ENCODE data around the gene RGS6. TPM values are rescaled to one million over a fixed set of nuclear protein-coding genes. Genes with fewer than 3 reads are reported as not detected.
A peak's percentile ranks its signal among the peaks of the same experiment; 100 is the strongest.

The RGS6 gene
- total RNA-seq, 1 experiment from 2014 or later, result not detected

GRCh38 chr14:72454388-72455160 lies 522.3 kb downstream of the RGS6 start:
- BruUV-seq (replicated peaks), result no TSS peak
- no peak for DNase-seq
- no peak overlapping the region for H3K4me3 Mint-ChIP-seq (ENCODE audit: low read depth, unreplicated experiment)
- no peaks in the 10 kb centered on the region for H3K27me3 Mint-ChIP-seq (ENCODE audit: unreplicated experiment)
- no peak overlapping the region for H3K27ac Mint-ChIP-seq (ENCODE audit: unreplicated experiment)
- TF ChIP-seq CTCF (IDR thresholded peaks at IDR 0.05; ENCODE audit: unreplicated experiment), result no peak
- no peaks in the 10 kb centered on the region for H3K9me3 Mint-ChIP-seq (ENCODE audit: low read depth, unreplicated experiment)
- H3K4me1 Mint-ChIP-seq (ENCODE audit: low read depth, unreplicated experiment), result no peaks in the 10 kb centered on the region
- H3K36me3 Mint-ChIP-seq (ENCODE audit: insufficient read depth, unreplicated experiment), result no peaks in the 10 kb centered on the region
- CTCF ChIA-PET, result no interaction called here
- intact Hi-C loops (cut with micrococcal nuclease; ENCODE audit: unreplicated experiment), result no loop called here

- no peaks in the 10 kb centered on the region for H3K36me3 Mint-ChIP-seq (ENCODE audit: insufficient read depth, unreplicated experiment)
- no TSS peak for BruUV-seq (replicated peaks)
- intact Hi-C loops (cut with micrococcal nuclease; ENCODE audit: unreplicated experiment), result no loop called here
- H3K27me3 Mint-ChIP-seq (ENCODE audit: unreplicated experiment), result no peaks in the 10 kb centered on the region
- H3K9me3 Mint-ChIP-seq (ENCODE audit: low read depth, unreplicated experiment), result no peaks in the 10 kb centered on the region
- H3K4me1 Mint-ChIP-seq (ENCODE audit: low read depth, unreplicated experiment), result peaks cover 9% of the 10 kb centered on the region
- no peak overlapping the region for H3K27ac Mint-ChIP-seq (ENCODE audit: unreplicated experiment)
- TF ChIP-seq CTCF (IDR thresholded peaks at IDR 0.05; ENCODE audit: unreplicated experiment), result no peak
- CTCF ChIA-PET, result no interaction called here
- H3K4me3 Mint-ChIP-seq (ENCODE audit: low read depth, unreplicated experiment), result no peak overlapping the region
- no peak for DNase-seq
Observed at GRCh38 chr14:72457641-72458040, 525.4 kb downstream of the RGS6 start.

- H3K9me3 Mint-ChIP-seq (ENCODE audit: low read depth, unreplicated experiment), result no peaks in the 10 kb centered on the region
- intact Hi-C loops (cut with micrococcal nuclease; ENCODE audit: unreplicated experiment), result no loop called here
- no peaks in the 10 kb centered on the region for H3K36me3 Mint-ChIP-seq (ENCODE audit: insufficient read depth, unreplicated experiment)
- CTCF ChIA-PET, result no interaction called here
- no peak for TF ChIP-seq CTCF (IDR thresholded peaks at IDR 0.05; ENCODE audit: unreplicated experiment)
- H3K27me3 Mint-ChIP-seq (ENCODE audit: unreplicated experiment), result no peaks in the 10 kb centered on the region
- H3K4me3 Mint-ChIP-seq (ENCODE audit: low read depth, unreplicated experiment), result no peak overlapping the region
- no TSS peak for BruUV-seq (replicated peaks)
- DNase-seq, result no peak
- H3K27ac Mint-ChIP-seq (ENCODE audit: unreplicated experiment), result peak overlapping the region; percentile 62
- H3K4me1 Mint-ChIP-seq (ENCODE audit: low read depth, unreplicated experiment), result peaks cover 28% of the 10 kb centered on the region
Observed at GRCh38 chr14:72462056-72462455, 529.8 kb downstream of the RGS6 start.

- BruUV-seq (replicated peaks), result no TSS peak
- H3K4me3 Mint-ChIP-seq (ENCODE audit: low read depth, unreplicated experiment), result peak overlapping the region; percentile 7
Observed at GRCh38 chr14:72463291-72463866, 531.1 kb downstream of the RGS6 start.

More at GRCh38 chr14:72463291-72463866, 531.1 kb downstream of the RGS6 start:
- Mint-ChIP-seq H3K36me3 (ENCODE audit: insufficient read depth, unreplicated experiment) (no peaks in the 10 kb centered on the region), H3K4me1 (ENCODE audit: low read depth, unreplicated experiment) (peaks cover 28% of the 10 kb centered on the region), H3K9me3 (ENCODE audit: low read depth, unreplicated experiment) (no peaks in the 10 kb centered on the region), H3K27me3 (ENCODE audit: unreplicated experiment) (no peaks in the 10 kb centered on the region), H3K27ac (ENCODE audit: unreplicated experiment) (peak overlapping the region; percentile 62)
- CTCF ChIA-PET, result interaction anchor here (0.7 to 1.5 kb wide), 5 partner anchors 13 to 377 kb away, joined by 3 to 4 read pairs (median 4); no protein-coding TSS in a partner anchor
- intact Hi-C loops (cut with micrococcal nuclease; ENCODE audit: unreplicated experiment), result no loop called here
- no peak for TF ChIP-seq CTCF (IDR thresholded peaks at IDR 0.05; ENCODE audit: unreplicated experiment)
- DNase-seq, result peak; percentile 68
